K562 (cell line): ENCODE measurements around the gene DRAXIN. TPM values are rescaled to one million over a fixed set of nuclear protein-coding genes. Genes with fewer than 3 reads are reported as not detected.
A peak's percentile ranks its signal among the peaks of the same experiment; 100 is the strongest.

Experiments
- ATAC-seq: fragments of 200-7000 bp; cut with Tn5 transposase; 3 replicates; pipeline ENCODE4 v1.9.1; 2020; ENCODE audit warnings: moderate library complexity
- BruUV-seq: library from RNA; stranded (reverse); fragments of 400-500 nt; replicated peaks from 2 replicates; lab custom pipeline; 2021; lab: Mats Ljungman, UMichigan
- CTCF ChIA-PET: fragments of 300-600 bp; formaldehyde crosslinking; extraction: SDS; loops from one replicate; lab custom pipeline; 2021; ENCODE audit warnings: low intra/inter-chr PET ratio; lab: Yijun Ruan, JAX
- POLR2A ChIA-PET: fragments of 300-600, 350-650 bp; sonication (Branson Sonifier 250); formaldehyde crosslinking; extraction: SDS; loops from one replicate; lab custom pipeline; 2021; ENCODE audit warnings: antibody characterized with exemption, inconsistent platforms; lab: Yijun Ruan, JAX
- DNase-seq, 4 experiments: peaks; one replicate each; pipeline versions ENCODE4 v3.0.0 to v3.0.0-alpha.2; 2011 to 2018; ENCODE audit warnings: low spot score in 3 of 4, mixed read lengths in 3 of 4; ENCODE audit errors: extremely low read depth in 1 of 4
- FAIRE-seq: peaks from 2 replicates; lab custom pipeline; 2011; peaks lifted over from hg19 to GRCh38; lab: Jason Lieb, UNC
- H2AFZ ChIP-seq: 2 replicates; pipeline ENCODE4 v1.6.0; 2011; ENCODE audit warnings: low read depth, low read length, control low read depth, inconsistent platforms
- H3K27ac ChIP-seq: fragments of 200-600 bp; 3 replicates; pipeline ENCODE4 v1.8.0; 2011; ENCODE audit warnings: low read depth, mild to moderate bottlenecking, control low read depth, inconsistent platforms, low read length, moderate library complexity, mixed read lengths; ENCODE audit errors: extremely low read depth
- H3K27me3 ChIP-seq, 2 experiments: fragments of 300-600 bp in 1 of 2; 2 replicates in 1 of 2; 3 replicates in 1 of 2; pipeline versions ENCODE4 v1.6.0 to v1.8.0; 2011; ENCODE audit warnings: inconsistent platforms in 2 of 2, low read length in 2 of 2, mild to moderate bottlenecking in 1 of 2, mixed read lengths in 1 of 2, moderate library complexity in 1 of 2; ENCODE audit not compliant: control insufficient read depth in 2 of 2, insufficient read depth in 2 of 2
- H3K36me3 ChIP-seq: fragments of 300-600 bp; 3 replicates; pipeline ENCODE4 v1.8.0; 2011; ENCODE audit warnings: mild to moderate bottlenecking, low read length, inconsistent platforms; ENCODE audit not compliant: control insufficient read depth, insufficient read depth
- H3K4me1 ChIP-seq, 2 experiments: fragments of 200-600 bp in 1 of 2; replicated peaks in 1 of 2; 2 replicates in 1 of 2; 3 replicates in 1 of 2; pipeline versions ENCODE4 v1.5.1 to v1.8.0; 2011; ENCODE audit warnings: inconsistent platforms in 2 of 2, low read length in 2 of 2, mild to moderate bottlenecking in 1 of 2, mixed read lengths in 1 of 2, moderate library complexity in 1 of 2; ENCODE audit not compliant: control insufficient read depth in 2 of 2, insufficient read depth in 2 of 2
- H3K4me2 ChIP-seq: 2 replicates; pipeline ENCODE4 v1.6.1; 2011; ENCODE audit warnings: low read length, control low read depth, inconsistent platforms, mixed read lengths; ENCODE audit not compliant: insufficient read depth
- H3K4me3 ChIP-seq: fragments of 200-600 bp; sonication (generic), shearing (Covaris generic); 2 replicates; pipeline ENCODE4 v1.5.1; 2016; ENCODE audit warnings: control low read depth, inconsistent platforms
- H3K79me2 ChIP-seq: fragments of 200-600 bp; 3 replicates; pipeline ENCODE4 v1.8.0; 2011; ENCODE audit warnings: low read length, inconsistent platforms; ENCODE audit not compliant: control insufficient read depth, insufficient read depth
- H3K9ac ChIP-seq, 2 experiments: 2 replicates each; pipeline versions ENCODE4 v1.6.0 to v1.6.1; 2011; ENCODE audit warnings: low read depth in 2 of 2, low read length in 2 of 2, control low read depth in 1 of 2, inconsistent platforms in 1 of 2, mild to moderate bottlenecking in 1 of 2, mixed read lengths in 1 of 2; ENCODE audit not compliant: insufficient read depth in 1 of 2
- H3K9me1 ChIP-seq: one replicate; pipeline ENCODE4 v1.6.0; 2011; ENCODE audit warnings: inconsistent platforms, mild to moderate bottlenecking, low read length, moderate library complexity; ENCODE audit not compliant: control insufficient read depth, insufficient read depth
- H3K9me3 ChIP-seq: replicated peaks from 2 replicates; pipeline ENCODE4 v1.5.1; 2011; ENCODE audit warnings: low read depth, low read length, inconsistent platforms; ENCODE audit not compliant: control insufficient read depth, insufficient read depth
- H4K20me1 ChIP-seq: replicated peaks from 2 replicates; pipeline ENCODE4 v1.6.1; 2011; ENCODE audit warnings: low read length, inconsistent platforms, mixed read lengths; ENCODE audit not compliant: control insufficient read depth, insufficient read depth
- BHLHE40 ChIP-seq: IDR thresholded peaks from 2 replicates; pipeline ENCODE4 v1.6.1; 2011; ENCODE audit warnings: low read length, improper control_type of control experiment
- DPF2 ChIP-seq: fragments of 450-650 bp; IDR thresholded peaks from 2 replicates; pipeline ENCODE4 v1.6.1; 2016
- MCM7 ChIP-seq, 2 experiments: fragments of 450-650 bp; IDR thresholded peaks; 2 replicates each; pipeline ENCODE4 v1.6.1; 2016 to 2018
- PBX2 ChIP-seq, 2 experiments: IDR thresholded peaks in 1 of 2; conservative IDR thresholded peaks in 1 of 2; 2 replicates each; pipeline ENCODE4 v1.6.1; 2016; ENCODE audit warnings: low read depth in 2 of 2, mild to moderate bottlenecking in 1 of 2, missing compliant biosample characterization in 1 of 2, missing genetic modification characterization in 1 of 2, moderate library complexity in 1 of 2
- SMARCA5 ChIP-seq: fragments of 450-650 bp; IDR thresholded peaks from 2 replicates; pipeline ENCODE4 v1.6.1; 2016
- SNAPC5 ChIP-seq: fragments of 250-450 bp; sonication (Bioruptor Pico); IDR thresholded peaks from 2 replicates; pipeline ENCODE4 v1.8.0; 2021; ENCODE audit warnings: moderate library complexity, mild to moderate bottlenecking, inconsistent platforms
- STAG1 ChIP-seq: sonication (generic); formaldehyde crosslinking; IDR thresholded peaks from 2 replicates; pipeline ENCODE4 v1.5.0; 2020; ENCODE audit warnings: missing genetic modification reagents, borderline replicate concordance
- STAT6 ChIP-seq: sonication (generic); formaldehyde crosslinking; IDR thresholded peaks from 2 replicates; pipeline ENCODE4 v1.8.1; 2023; ENCODE audit warnings: mild to moderate bottlenecking, missing genetic modification reagents
- TEAD1 ChIP-seq, 2 experiments: fragments of 450-650 bp in 1 of 2; sonication (generic) in 1 of 2; formaldehyde crosslinking; IDR thresholded peaks; 2 replicates each; pipeline versions ENCODE4 v1.4.0 to v1.8.0; 2020 to 2022; ENCODE audit warnings: mild to moderate bottlenecking in 2 of 2, missing genetic modification reagents in 1 of 2
- THAP7 ChIP-seq: fragments of 250-450 bp; sonication (Bioruptor Pico); IDR thresholded peaks from 2 replicates; pipeline ENCODE4 v1.5.0; 2021
- ZNF431 ChIP-seq: sonication (generic); formaldehyde crosslinking; IDR thresholded peaks from 2 replicates; pipeline ENCODE4 v1.8.0; 2022; ENCODE audit warnings: mild to moderate bottlenecking, missing genetic modification reagents
- ZNF57 ChIP-seq: fragments of 450-650 bp; formaldehyde crosslinking; IDR thresholded peaks from 2 replicates; pipeline ENCODE4 v1.4.0; 2020; ENCODE audit warnings: mild to moderate bottlenecking, moderate library complexity
- ZNF583 ChIP-seq: fragments of 250-450 bp; sonication (Bioruptor Pico); IDR thresholded peaks from 2 replicates; pipeline ENCODE4 v1.4.0; 2020
- WGBS: fragments of 100-300 bp; shearing (Covaris generic); methylation state at CpG from one replicate; pipeline ENCODE4 v1.1.6; 2016; ENCODE audit warnings: low coverage, mixed read lengths; ENCODE audit not compliant: insufficient coverage; ENCODE audit errors: missing lambda C conversion rate; 5-methylcytosine and 5-hydroxymethylcytosine counted together
- in situ Hi-C: fragments of 300-500 bp; cut with MboI; formaldehyde crosslinking; loops from 4 replicates; pipeline ENCODE4 v1.15.0; 2018; ENCODE audit warnings: inconsistent platforms, mixed read lengths
- intact Hi-C: fragments of 100-400 bp; cut with micrococcal nuclease; formaldehyde crosslinking; loops from 2 replicates; pipeline ENCODE4 v1.14.2; 2022
- polyA plus RNA-seq, 8 experiments: library from polyadenylated mRNA; depleted of rRNA in 4 of 8; stranded (reverse) in 5 of 8; unstranded in 3 of 8; fragments of >200 nt; fragmentation: Nextera tagmentation in 2 of 8; fragmentation: Illumina TruSeq in 1 of 8; extraction: Ambion mirVana in 2 of 8; extraction: Trizol in 1 of 8; gene quantifications; 2 replicates each; pipeline versions ENCODE4 v1.2.1 to v1.2.3, GENCODE V29; 2011 to 2014; ENCODE audit warnings: inconsistent platforms in 1 of 8, missing spikeins in 1 of 8
- total RNA-seq, 7 experiments: library from RNA; depleted of rRNA in 6 of 7; stranded (reverse); fragments of >200 nt in 6 of 7; fragmentation: Illumina TruSeq in 2 of 7; extraction: Trizol in 2 of 7; gene quantifications; 2 replicates each; pipeline versions ENCODE4 v1.2.1 to v1.2.3, GENCODE V29; 2011 to 2021; ENCODE audit warnings: low replicate concordance in 1 of 7

DRAXIN gene
- total and polyA plus RNA-seq, 9 of the 15 experiments (the other 6 are each of a cell fraction or from before 2014, with no cell fraction given) = 0.01 to 0.04 (median 0.01) TPM; not detected in 6

GRCh38 chr1:11729155-11729497 lies 37.6 kb downstream of the DRAXIN start (continued):
- TF ChIP-seq STAT6 (CRISPR knock-in tag) = 0 out of 2 replicates have a peak, but pooled peaks have one; percentile 37

- FAIRE-seq = no peak
- Histone ChIP-seq H2AFZ (peak overlapping the region; percentile 99), H3K4me1 (peaks cover 27 to 39% of the 10 kb centered on the region in 2 experiments), H3K79me2 (no peaks in the 10 kb centered on the region), H3K27ac (peak overlapping the region; percentile 78), H3K9ac (peak overlapping the region; percentile 42 to 87), H3K27me3 (no peaks in the 10 kb centered on the region), H3K9me1 (peaks cover 5% of the 10 kb centered on the region), H3K36me3 (no peaks in the 10 kb centered on the region), H4K20me1 (no peaks in the 10 kb centered on the region), H3K4me3 (no peak overlapping the region), H3K4me2 (peak overlapping the region; percentile 53; the same call in 1 of the 2 replicates), H3K9me3 (no peaks in the 10 kb centered on the region)
- WGBS = 47% methylated on average over 25 of the region's 26 CpGs
- no TSS peak for BruUV-seq
- POLR2A ChIA-PET = interaction anchor here (1.0 kb wide), 1 partner anchor 77 kb away, joined by 3 read pairs; the partner anchor contains the start of gene CLCN6
- peak; percentile 26 for ATAC-seq
- in situ Hi-C loops (no loop called here), intact Hi-C loops (loop anchor here (10.0 kb wide), 1 partner anchor 695 kb away; no protein-coding TSS in a partner anchor)
- CTCF ChIA-PET = no interaction called here
- peak; percentile 55 to 69 (median 69) for DNase-seq
- TF ChIP-seq STAG1 = no peak; the same call in 1 of the 2 replicates
- no peak for TF ChIP-seq SNAPC5
- no peak for TF ChIP-seq THAP7 (CRISPR knock-in tag)
- no peak for TF ChIP-seq MCM7 (IDR thresholded peaks at IDR 0.05)
- TF ChIP-seq ZNF583 (CRISPR knock-in tag) = 0 out of 2 replicates have a peak, but pooled peaks have one; percentile 33
- 0 out of 2 replicates have a peak, but pooled peaks have one; percentile 13 for TF ChIP-seq ZNF57
- no peak for TF ChIP-seq PBX2 (CRISPR knock-in tag; IDR thresholded peaks at IDR 0.05; ENCODE audit: low read depth)
- TF ChIP-seq PBX2 (tag; conservative IDR thresholded peaks at IDR 0.05; ENCODE audit: low read depth) = no peak
- TF ChIP-seq TEAD1 (CRISPR knock-in tag; IDR thresholded peaks at IDR 0.05) = peak; percentile 49 to 51; a peak in 1 of 4 replicates
- peak; percentile 43 for TF ChIP-seq BHLHE40
- peak; percentile 33; the same call in 1 of the 2 replicates for TF ChIP-seq DPF2
- TF ChIP-seq SMARCA5 = peak; percentile 54; the same call in 1 of the 2 replicates
- no peak for TF ChIP-seq ZNF431
Observed at GRCh38 chr1:11729498-11730428, 38.3 kb downstream of the DRAXIN start.
